Gastroesophageal sphincter (tissue), 3 donors: ENCODE results near the gene SOX8.

Experiments
- CTCF ChIP-seq, 4 experiments: fragments of 200-600 bp in 2 of 4; fragments of 450-650 bp in 2 of 4; sonication (generic) in 1 of 4; IDR thresholded peaks; one replicate each; pipeline ENCODE4 v1.5.1; 2017 to 2019; ENCODE audit warnings: antibody characterized with exemption in 4 of 4, mild to moderate bottlenecking in 2 of 4, moderate library complexity in 2 of 4
- EP300 ChIP-seq: sonication (generic); formaldehyde crosslinking; IDR thresholded peaks from one replicate; pipeline ENCODE4 v1.6.1; 2017; ENCODE audit warnings: antibody characterized with exemption, mild to moderate bottlenecking
- POLR2A ChIP-seq, 2 donors: fragments of 450-650 bp; IDR thresholded peaks; one replicate each; pipeline ENCODE4 v1.6.1; 2017; ENCODE audit warnings: antibody characterized with exemption in 2 of 2, mild to moderate bottlenecking in 2 of 2, moderate library complexity in 1 of 2

- TF ChIP-seq POLR2A (IDR thresholded peaks at IDR 0.05) (no peak), CTCF (IDR thresholded peaks at IDR 0.05) (no peak), EP300 (no peak)
Observed at GRCh38 chr16:971981-972315, 9.6 kb upstream of the SOX8 start.
